ENCODE results near the gene PGAM5.
"Not testable (repeated sequence)": the region's sequence is repeated elsewhere in the genome, so short reads cannot be mapped to it uniquely, and the experiment has no call there.

Gene PGAM5

GRCh38 chr12:132753670-132754069 is 43.0 kb downstream of the PGAM5 start:
- not testable (repeated sequence) for DNase-seq

- DNase-seq, result no peak
These were observed 43.7 kb downstream of the PGAM5 start for GRCh38 chr12:132754160-132754932.

GRCh38 chr12:132758825-132759224 is 48.2 kb downstream of the PGAM5 start:
- not testable (repeated sequence) for DNase-seq

- no peak for DNase-seq
These were observed 48.7 kb downstream of the PGAM5 start for GRCh38 chr12:132759359-132759758.

- peak; percentile 56 for DNase-seq
These were observed 50.6 kb downstream of the PGAM5 start, which contains the start of gene ANKLE2 for GRCh38 chr12:132761032-132761920. ANKLE2 (minus strand) TSS chr12:132761832; CDS start chr12:132761798, 34 bp downstream.

GRCh38 chr12:132761921-132762583 is 51.4 kb downstream of the PGAM5 start:
- peak; percentile 86 for DNase-seq

- no peak for DNase-seq
These were observed 53.6 kb downstream of the PGAM5 start for GRCh38 chr12:132764231-132764630.

- DNase-seq, result no peak
These were observed 54.7 kb downstream of the PGAM5 start for GRCh38 chr12:132765361-132765760.

- DNase-seq, result no peak
These were observed 55.9 kb downstream of the PGAM5 start for GRCh38 chr12:132766380-132767085.

GRCh38 chr12:132771126-132771838 is 60.6 kb downstream of the PGAM5 start:
- DNase-seq, result peak; percentile 39

All from activated CD8-positive, alpha-beta memory T cell treated with anti-CD3 and anti-CD28 coated beads, Interleukin-2, amount 50 U/mL, for 4 hours (primary cell).